ENCODE data around the gene ELOVL6. TPM values are rescaled to one million over a fixed set of nuclear protein-coding genes. Genes with fewer than 3 reads are reported as not detected.

ELOVL6 gene
- total and polyA plus RNA-seq, 9 donors = 0.36 to 10.4 (median 3.6) TPM

GRCh38 chr4:110201502-110201901 lies 3.1 kb upstream of the ELOVL6 start:
- 58% methylated on average over 2 of the region's 2 CpGs for WGBS, 3 donors
- H3K4me1 ChIP-seq (ENCODE audit: insufficient read depth) = no peaks in the 10 kb centered on the region
- no peak overlapping the region for H3K27ac ChIP-seq
- intact Hi-C loops (cut with DNase I) = no loop called here
- H3K27me3 ChIP-seq = no peaks in the 10 kb centered on the region
- H3K9me3 ChIP-seq = no peaks in the 10 kb centered on the region
- H3K4me3 ChIP-seq = no peak overlapping the region
- DNase-seq = no peak
- H3K36me3 ChIP-seq = no peaks in the 10 kb centered on the region
- TF ChIP-seq POLR2A (IDR thresholded peaks at IDR 0.05) (no peak), EP300 (IDR thresholded peaks at IDR 0.05) (no peak), CTCF (IDR thresholded peaks at IDR 0.05) (no peak)

GRCh38 chr4:110200689-110201088 lies 2.3 kb upstream of the ELOVL6 start:
- WGBS, 3 donors = 76 to 88% (median 78%) methylated on average over 2 of the region's 2 CpGs
- Histone ChIP-seq H3K9me3 (no peaks in the 10 kb centered on the region), H3K4me3 (no peak overlapping the region), H3K27me3 (no peaks in the 10 kb centered on the region), H3K36me3 (no peaks in the 10 kb centered on the region), H3K4me1 (ENCODE audit: insufficient read depth) (peaks cover 1% of the 10 kb centered on the region), H3K27ac (no peak overlapping the region)
- DNase-seq = no peak
- TF ChIP-seq CTCF (IDR thresholded peaks at IDR 0.05) = no peak
- no peak for TF ChIP-seq EP300 (IDR thresholded peaks at IDR 0.05)
- TF ChIP-seq POLR2A (IDR thresholded peaks at IDR 0.05) = no peak
- intact Hi-C loops (cut with DNase I) = no loop called here

- Histone ChIP-seq H3K4me3 (peak overlapping the region; percentile 74), H3K4me1 (ENCODE audit: insufficient read depth) (peaks cover 1% of the 10 kb centered on the region), H3K9me3 (no peaks in the 10 kb centered on the region), H3K27ac (no peak overlapping the region), H3K36me3 (no peaks in the 10 kb centered on the region), H3K27me3 (no peaks in the 10 kb centered on the region)
- intact Hi-C loops (cut with DNase I) = no loop called here
- peak in 1 of 5 donors; percentile 22 for DNase-seq
- TF ChIP-seq CTCF (IDR thresholded peaks at IDR 0.05) (no peak), EP300 (IDR thresholded peaks at IDR 0.05) (no peak), POLR2A (IDR thresholded peaks at IDR 0.05) (no peak)
- 0% methylated on average over 24 of the region's 24 CpGs for WGBS, 3 donors
Observed at GRCh38 chr4:110198049-110198434, 373 bp downstream of the ELOVL6 start.

- intact Hi-C loops (cut with DNase I) = no loop called here
- DNase-seq = peak; percentile 29 to 62 (median 48)
Observed at GRCh38 chr4:110197529-110198042, 829 bp downstream of the ELOVL6 start.

More at GRCh38 chr4:110197529-110198042, 829 bp downstream of the ELOVL6 start:
- 0% methylated on average over 26 of the region's 26 CpGs for WGBS, 3 donors
- H3K27ac ChIP-seq = no peak overlapping the region
- peaks cover 1% of the 10 kb centered on the region for H3K4me1 ChIP-seq (ENCODE audit: insufficient read depth)
- TF ChIP-seq EP300 (IDR thresholded peaks at IDR 0.05) (no peak), POLR2A (IDR thresholded peaks at IDR 0.05) (no peak), CTCF (IDR thresholded peaks at IDR 0.05) (no peak)
- H3K27me3 ChIP-seq = no peaks in the 10 kb centered on the region
- peak overlapping the region; percentile 74 for H3K4me3 ChIP-seq
- no peaks in the 10 kb centered on the region for H3K36me3 ChIP-seq
- no peaks in the 10 kb centered on the region for H3K9me3 ChIP-seq
